ENCODE results near the gene EFNA1. TPM values are rescaled to one million over a fixed set of nuclear protein-coding genes. Genes with fewer than 3 reads are reported as not detected.

Gene EFNA1
- total RNA-seq (ENCODE audit: low replicate concordance), result 0.34 and 0.65 TPM in 2 replicates

GRCh38 chr1:155127105-155127966, at the start of gene EFNA1:
EFNA1 (plus strand) TSS chr1:155127876; CDS start chr1:155127978, 102 bp downstream.
- Histone ChIP-seq H3K9ac (no peak within 1 kb of the TSS), H3K27ac (no peak within 1 kb of the TSS), H2AFZ (replicated peaks) (no peak within 1 kb of the TSS), H3K79me2 (ENCODE audit: low read depth) (no peaks in the 10 kb centered on the region), H3K36me3 (no peaks in the 10 kb centered on the region), H3K4me1 (peaks cover 59% of the 10 kb centered on the region), H3K4me2 (peak within 1 kb of the TSS; percentile 95), H3K4me3 (peak within 1 kb of the TSS; percentile 64), H4K20me1 (ENCODE audit: low read depth) (peaks cover 13% of the 10 kb centered on the region), H3K9me3 (ENCODE audit: low read depth) (no peaks in the 10 kb centered on the region), H3K27me3 (peaks cover 85% of the 10 kb centered on the region), H3F3A (ENCODE audit: low read depth) (peaks cover 39% of the 10 kb centered on the region)
- DNase-seq (ENCODE audit: low spot score), result peak; percentile 78
- Mint-ChIP-seq H3K27me3 (ENCODE audit: insufficient read depth, low read depth) (peaks cover 56% of the 10 kb centered on the region), H3K4me1 (peaks cover 51% of the 10 kb centered on the region), H3K27ac (no peak within 1 kb of the TSS), H3K4me3 (peak within 1 kb of the TSS; percentile 90), H3K36me3 (no peaks in the 10 kb centered on the region), H3K9me3 (no peaks in the 10 kb centered on the region)
- TF ChIP-seq, protein P1, sequence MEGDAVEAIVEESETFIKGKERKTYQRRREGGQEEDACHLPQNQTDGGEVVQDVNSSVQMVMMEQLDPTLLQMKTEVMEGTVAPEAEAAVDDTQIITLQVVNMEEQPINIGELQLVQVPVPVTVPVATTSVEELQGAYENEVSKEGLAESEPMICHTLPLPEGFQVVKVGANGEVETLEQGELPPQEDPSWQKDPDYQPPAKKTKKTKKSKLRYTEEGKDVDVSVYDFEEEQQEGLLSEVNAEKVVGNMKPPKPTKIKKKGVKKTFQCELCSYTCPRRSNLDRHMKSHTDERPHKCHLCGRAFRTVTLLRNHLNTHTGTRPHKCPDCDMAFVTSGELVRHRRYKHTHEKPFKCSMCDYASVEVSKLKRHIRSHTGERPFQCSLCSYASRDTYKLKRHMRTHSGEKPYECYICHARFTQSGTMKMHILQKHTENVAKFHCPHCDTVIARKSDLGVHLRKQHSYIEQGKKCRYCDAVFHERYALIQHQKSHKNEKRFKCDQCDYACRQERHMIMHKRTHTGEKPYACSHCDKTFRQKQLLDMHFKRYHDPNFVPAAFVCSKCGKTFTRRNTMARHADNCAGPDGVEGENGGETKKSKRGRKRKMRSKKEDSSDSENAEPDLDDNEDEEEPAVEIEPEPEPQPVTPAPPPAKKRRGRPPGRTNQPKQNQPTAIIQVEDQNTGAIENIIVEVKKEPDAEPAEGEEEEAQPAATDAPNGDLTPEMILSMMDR (IDR thresholded peaks at IDR 0.05), result no peak
- TF ChIP-seq EZH2 (IDR thresholded peaks at IDR 0.05) (peak; percentile 39), EZH2phosphoT487 (IDR thresholded peaks at IDR 0.05) (peak; percentile 48)

- Histone ChIP-seq H3K9ac (no peak within 1 kb of the TSS), H4K20me1 (ENCODE audit: low read depth) (peaks cover 21% of the 10 kb centered on the region), H3K4me2 (peak within 1 kb of the TSS; percentile 98), H3F3A (ENCODE audit: low read depth) (peaks cover 61% of the 10 kb centered on the region), H3K27ac (no peak within 1 kb of the TSS), H3K79me2 (ENCODE audit: low read depth) (no peaks in the 10 kb centered on the region), H3K27me3 (peaks cover 78% of the 10 kb centered on the region), H3K4me3 (peak within 1 kb of the TSS; percentile 80), H3K36me3 (no peaks in the 10 kb centered on the region), H3K4me1 (peaks cover 30% of the 10 kb centered on the region), H3K9me3 (ENCODE audit: low read depth) (no peaks in the 10 kb centered on the region), H2AFZ (replicated peaks) (peak within 1 kb of the TSS; percentile 22)
- Mint-ChIP-seq H3K4me1 (peaks cover 48% of the 10 kb centered on the region), H3K27me3 (ENCODE audit: insufficient read depth, low read depth) (peaks cover 45% of the 10 kb centered on the region), H3K4me3 (peak within 1 kb of the TSS; percentile 94), H3K36me3 (no peaks in the 10 kb centered on the region), H3K27ac (peak within 1 kb of the TSS; percentile 48), H3K9me3 (no peaks in the 10 kb centered on the region)
- peak; percentile 88 for DNase-seq (ENCODE audit: low spot score)
- TF ChIP-seq EZH2phosphoT487 (IDR thresholded peaks at IDR 0.05) (peak; percentile 45), EZH2 (IDR thresholded peaks at IDR 0.05) (no peak)
- TF ChIP-seq, protein P1 (IDR thresholded peaks at IDR 0.05), result no peak
Observed at GRCh38 chr1:155078469-155079209, 49.0 kb upstream of the EFNA1 start, which contains the start of gene EFNA3. EFNA3 (plus strand) TSS chr1:155078837; CDS start chr1:155078942, 105 bp downstream.

DNA sequence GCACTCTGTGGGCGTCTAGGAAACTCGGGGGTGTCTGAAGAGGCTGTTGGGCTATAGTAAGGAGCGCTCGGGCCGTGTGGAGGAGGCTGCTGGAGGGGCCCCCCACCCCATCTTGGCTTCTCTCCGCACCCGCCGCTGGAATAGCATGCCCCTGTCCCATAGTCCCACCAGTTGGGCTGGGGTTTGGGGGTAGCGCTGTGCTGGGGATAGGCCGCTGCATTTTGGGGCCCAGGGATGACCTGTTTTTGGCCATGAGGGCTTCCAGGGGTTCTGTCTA, 48.5 kb upstream of the EFNA1 start:
- Histone ChIP-seq H3F3A (ENCODE audit: low read depth) (peaks cover 66% of the 10 kb centered on the region), H3K79me2 (ENCODE audit: low read depth) (no peaks in the 10 kb centered on the region), H3K4me3 (peak overlapping the region; percentile 80), H3K27ac (no peak overlapping the region), H3K27me3 (peaks cover 78% of the 10 kb centered on the region), H4K20me1 (ENCODE audit: low read depth) (peaks cover 21% of the 10 kb centered on the region), H2AFZ (replicated peaks) (peak overlapping the region; percentile 22), H3K4me2 (peak overlapping the region; percentile 98), H3K4me1 (peaks cover 31% of the 10 kb centered on the region), H3K9me3 (ENCODE audit: low read depth) (no peaks in the 10 kb centered on the region), H3K9ac (no peak overlapping the region), H3K36me3 (no peaks in the 10 kb centered on the region)
- H3K4me3 Mint-ChIP-seq, result peak overlapping the region; percentile 94
- H3K9me3 Mint-ChIP-seq, result no peaks in the 10 kb centered on the region
- H3K4me1 Mint-ChIP-seq, result peaks cover 53% of the 10 kb centered on the region
- peak overlapping the region; percentile 14 for H3K27ac Mint-ChIP-seq
- TF ChIP-seq EZH2 (IDR thresholded peaks at IDR 0.05) (no peak), EZH2phosphoT487 (IDR thresholded peaks at IDR 0.05) (no peak)
- TF ChIP-seq, protein P1 (IDR thresholded peaks at IDR 0.05), result no peak
- H3K36me3 Mint-ChIP-seq, result no peaks in the 10 kb centered on the region
- peaks cover 49% of the 10 kb centered on the region for H3K27me3 Mint-ChIP-seq (ENCODE audit: insufficient read depth, low read depth)
- DNase-seq (ENCODE audit: low spot score), result no peak

All from neural progenitor cell (in vitro differentiated cells).